PC-9 (cell line): ENCODE data around the gene LIN7B. TPM values are rescaled to one million over a fixed set of nuclear protein-coding genes. Genes with fewer than 3 reads are reported as not detected.

Experiments used
- BruUV-seq: library from RNA; stranded (reverse); fragments of 400-500 nt; replicated peaks from 2 replicates; lab custom pipeline; 2021; lab: Mats Ljungman, UMichigan
- CTCF ChIA-PET: fragments of 300-600 bp; sonication (Branson Sonifier 250); formaldehyde crosslinking; loops from one replicate; lab custom pipeline; 2022; ENCODE audit warnings: antibody characterized with exemption; lab: Charles Lee
- POLR2A ChIA-PET: fragments of 300-600 bp; sonication (Branson Sonifier 250); formaldehyde crosslinking; loops from one replicate; lab custom pipeline; 2022; ENCODE audit warnings: antibody characterized with exemption; ENCODE audit not compliant: unreplicated experiment; lab: Charles Lee
- DNase-seq, 2 experiments: peaks; one replicate each; pipeline versions ENCODE4 v3.0.0 to v3.0.0-alpha.2; 2015 to 2022; ENCODE audit warnings: mixed read lengths in 1 of 2
- H2AFZ ChIP-seq: fragments of 200-600 bp; sonication (generic); 2 replicates; pipeline ENCODE4 v1.8.1; 2017; ENCODE audit warnings: antibody characterized with exemption
- H3F3A ChIP-seq: fragments of 200-600 bp; sonication (generic); 2 replicates; pipeline ENCODE4 v1.8.1; 2017; ENCODE audit warnings: antibody characterized with exemption, mild to moderate bottlenecking, low read depth; ENCODE audit not compliant: insufficient read depth
- H3K27ac ChIP-seq: fragments of 200-600 bp; sonication (generic); 2 replicates; pipeline ENCODE4 v1.6.1; 2016; ENCODE audit warnings: mixed run types
- H3K27me3 ChIP-seq: fragments of 200-600 bp; sonication (generic); 2 replicates; pipeline ENCODE4 v1.6.1; 2016; ENCODE audit warnings: low read depth, mixed run types; ENCODE audit not compliant: insufficient read depth
- H3K36me3 ChIP-seq: fragments of 200-600 bp; sonication (generic); 2 replicates; pipeline ENCODE4 v1.6.1; 2016; ENCODE audit warnings: low read depth, mixed run types
- H3K4me1 ChIP-seq: fragments of 200-600 bp; sonication (generic); replicated peaks from 2 replicates; pipeline ENCODE4 v1.6.1; 2016; ENCODE audit warnings: mixed run types; ENCODE audit not compliant: insufficient read depth
- H3K4me2 ChIP-seq: fragments of 200-600 bp; sonication (generic); 2 replicates; pipeline ENCODE4 v1.6.1; 2017; ENCODE audit warnings: mixed run types
- H3K4me3 ChIP-seq: fragments of 200-600 bp; sonication (generic); 2 replicates; pipeline ENCODE4 v1.6.1; 2016; ENCODE audit warnings: mixed run types
- H3K79me2 ChIP-seq: fragments of 200-600 bp; sonication (generic); 2 replicates; pipeline ENCODE4 v1.6.1; 2017; ENCODE audit warnings: low read depth, mixed run types
- H3K9me2 ChIP-seq: fragments of 200-600 bp; sonication (generic); 2 replicates; pipeline ENCODE4 v1.8.1; 2017; ENCODE audit warnings: mild to moderate bottlenecking; ENCODE audit not compliant: insufficient read depth
- H3K9me3 ChIP-seq: fragments of 200-600 bp; sonication (generic); 2 replicates; pipeline ENCODE4 v1.8.1; 2016; ENCODE audit warnings: low read depth; ENCODE audit not compliant: insufficient read depth
- H4K20me1 ChIP-seq: fragments of 200-600 bp; sonication (generic); 2 replicates; pipeline ENCODE4 v1.8.1; 2017; ENCODE audit not compliant: insufficient read depth
- EZH2 ChIP-seq: fragments of 200-600 bp; sonication (generic); IDR thresholded peaks from 2 replicates; pipeline ENCODE4 v1.8.0; 2017; ENCODE audit warnings: antibody characterized with exemption, low read depth
- intact Hi-C: fragments of 100-400 bp; cut with micrococcal nuclease; formaldehyde crosslinking; loops from one replicate; pipeline ENCODE4 v1.10.0; 2022; ENCODE audit not compliant: unreplicated experiment
- total RNA-seq: library from RNA; stranded (reverse); gene quantifications from 2 replicates; pipeline ENCODE4 v1.2.3, GENCODE V29; 2021
- TF ChIP-seq, protein P1 (sequence below): fragments of 200-600 bp; sonication (generic); conservative IDR thresholded peaks from 2 replicates; pipeline ENCODE4 v1.6.1; 2017; ENCODE audit warnings: mixed run types, antibody characterized with exemption, mild to moderate bottlenecking, moderate library complexity

LIN7B gene
- total RNA-seq, 1 experiment from 2014 or later, result 7.0 TPM

- Histone ChIP-seq H3K4me3 (no peak overlapping the region), H3K27ac (no peak overlapping the region), H3K36me3 (no peaks in the 10 kb centered on the region), H3F3A (peaks cover 3% of the 10 kb centered on the region; the same call in 1 of the 2 replicates), H2AFZ (no peak overlapping the region), H3K9me2 (no peaks in the 10 kb centered on the region), H3K9me3 (no peaks in the 10 kb centered on the region), H3K79me2 (no peaks in the 10 kb centered on the region), H4K20me1 (no peaks in the 10 kb centered on the region), H3K27me3 (no peaks in the 10 kb centered on the region), H3K4me2 (no peak overlapping the region), H3K4me1 (no peaks in the 10 kb centered on the region)
- intact Hi-C loops, result no loop called here
- no peak for TF ChIP-seq EZH2
- TF ChIP-seq, protein P1, sequence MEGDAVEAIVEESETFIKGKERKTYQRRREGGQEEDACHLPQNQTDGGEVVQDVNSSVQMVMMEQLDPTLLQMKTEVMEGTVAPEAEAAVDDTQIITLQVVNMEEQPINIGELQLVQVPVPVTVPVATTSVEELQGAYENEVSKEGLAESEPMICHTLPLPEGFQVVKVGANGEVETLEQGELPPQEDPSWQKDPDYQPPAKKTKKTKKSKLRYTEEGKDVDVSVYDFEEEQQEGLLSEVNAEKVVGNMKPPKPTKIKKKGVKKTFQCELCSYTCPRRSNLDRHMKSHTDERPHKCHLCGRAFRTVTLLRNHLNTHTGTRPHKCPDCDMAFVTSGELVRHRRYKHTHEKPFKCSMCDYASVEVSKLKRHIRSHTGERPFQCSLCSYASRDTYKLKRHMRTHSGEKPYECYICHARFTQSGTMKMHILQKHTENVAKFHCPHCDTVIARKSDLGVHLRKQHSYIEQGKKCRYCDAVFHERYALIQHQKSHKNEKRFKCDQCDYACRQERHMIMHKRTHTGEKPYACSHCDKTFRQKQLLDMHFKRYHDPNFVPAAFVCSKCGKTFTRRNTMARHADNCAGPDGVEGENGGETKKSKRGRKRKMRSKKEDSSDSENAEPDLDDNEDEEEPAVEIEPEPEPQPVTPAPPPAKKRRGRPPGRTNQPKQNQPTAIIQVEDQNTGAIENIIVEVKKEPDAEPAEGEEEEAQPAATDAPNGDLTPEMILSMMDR, result no peak
- no TSS peak for BruUV-seq
- CTCF ChIA-PET, result no interaction called here
- POLR2A ChIA-PET, result no interaction called here
- peak in 1 of 2 experiments; percentile 18 for DNase-seq
Observed at GRCh38 chr19:49135686-49136085, 21.5 kb downstream of the LIN7B start.

DNA sequence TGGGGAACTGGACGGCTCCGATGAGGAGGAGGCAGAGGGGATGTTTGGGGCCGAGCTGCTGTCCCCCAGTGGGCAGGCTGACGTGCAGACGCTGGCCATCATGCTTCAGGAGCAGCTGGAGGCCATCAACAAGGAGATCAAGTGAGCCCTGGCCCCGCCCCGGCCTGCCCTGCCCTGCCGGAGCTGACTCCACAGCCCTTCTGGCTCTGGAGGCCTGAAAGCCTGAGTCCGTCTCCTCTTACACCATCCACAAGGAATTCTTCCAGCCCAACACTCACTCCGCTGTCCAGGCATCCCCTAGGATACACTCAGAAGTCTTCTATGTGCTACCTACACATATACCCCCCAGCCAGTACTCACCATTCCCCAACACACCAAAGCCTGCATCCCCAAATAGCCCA lies 22.6 kb downstream of the LIN7B start:
- H4K20me1 ChIP-seq, result no peaks in the 10 kb centered on the region
- intact Hi-C loops, result no loop called here
- no peaks in the 10 kb centered on the region for H3K4me1 ChIP-seq
- H3F3A ChIP-seq, result peaks cover 3% of the 10 kb centered on the region; the same call in 1 of the 2 replicates
- POLR2A ChIA-PET, result no interaction called here
- no peaks in the 10 kb centered on the region for H3K9me3 ChIP-seq
- H3K9me2 ChIP-seq, result no peaks in the 10 kb centered on the region
- TF ChIP-seq EZH2, result no peak
- TF ChIP-seq, protein P1, result no peak
- no peak overlapping the region for H3K4me2 ChIP-seq
- no peak overlapping the region for H2AFZ ChIP-seq
- H3K36me3 ChIP-seq, result no peaks in the 10 kb centered on the region
- no peaks in the 10 kb centered on the region for H3K79me2 ChIP-seq
- DNase-seq, result peak in 1 of 2 experiments; percentile 32
- CTCF ChIA-PET, result no interaction called here
- H3K27me3 ChIP-seq, result no peaks in the 10 kb centered on the region
- BruUV-seq, result no TSS peak
- H3K27ac ChIP-seq, result no peak overlapping the region
- H3K4me3 ChIP-seq, result no peak overlapping the region

- H3K9me2 ChIP-seq, result no peaks in the 10 kb centered on the region
- CTCF ChIA-PET, result no interaction called here
- H3K27ac ChIP-seq, result no peak overlapping the region
- no peaks in the 10 kb centered on the region for H3K4me1 ChIP-seq
- no peak overlapping the region for H2AFZ ChIP-seq
- no peak overlapping the region for H3K4me3 ChIP-seq
- H4K20me1 ChIP-seq, result no peaks in the 10 kb centered on the region
- no TSS peak for BruUV-seq
- peaks cover 7% of the 10 kb centered on the region; the same call in 1 of the 2 replicates for H3F3A ChIP-seq
- no peaks in the 10 kb centered on the region for H3K9me3 ChIP-seq
- POLR2A ChIA-PET, result no interaction called here
- no peaks in the 10 kb centered on the region for H3K36me3 ChIP-seq
- H3K4me2 ChIP-seq, result no peak overlapping the region
- no peak for DNase-seq
- TF ChIP-seq, protein P1, result no peak
- TF ChIP-seq EZH2, result no peak
- H3K27me3 ChIP-seq, result no peaks in the 10 kb centered on the region
- intact Hi-C loops, result no loop called here
- H3K79me2 ChIP-seq, result no peaks in the 10 kb centered on the region
Observed at GRCh38 chr19:49140951-49141350, 26.8 kb downstream of the LIN7B start.
